ENCODE data around the gene LIFR.

DNA sequence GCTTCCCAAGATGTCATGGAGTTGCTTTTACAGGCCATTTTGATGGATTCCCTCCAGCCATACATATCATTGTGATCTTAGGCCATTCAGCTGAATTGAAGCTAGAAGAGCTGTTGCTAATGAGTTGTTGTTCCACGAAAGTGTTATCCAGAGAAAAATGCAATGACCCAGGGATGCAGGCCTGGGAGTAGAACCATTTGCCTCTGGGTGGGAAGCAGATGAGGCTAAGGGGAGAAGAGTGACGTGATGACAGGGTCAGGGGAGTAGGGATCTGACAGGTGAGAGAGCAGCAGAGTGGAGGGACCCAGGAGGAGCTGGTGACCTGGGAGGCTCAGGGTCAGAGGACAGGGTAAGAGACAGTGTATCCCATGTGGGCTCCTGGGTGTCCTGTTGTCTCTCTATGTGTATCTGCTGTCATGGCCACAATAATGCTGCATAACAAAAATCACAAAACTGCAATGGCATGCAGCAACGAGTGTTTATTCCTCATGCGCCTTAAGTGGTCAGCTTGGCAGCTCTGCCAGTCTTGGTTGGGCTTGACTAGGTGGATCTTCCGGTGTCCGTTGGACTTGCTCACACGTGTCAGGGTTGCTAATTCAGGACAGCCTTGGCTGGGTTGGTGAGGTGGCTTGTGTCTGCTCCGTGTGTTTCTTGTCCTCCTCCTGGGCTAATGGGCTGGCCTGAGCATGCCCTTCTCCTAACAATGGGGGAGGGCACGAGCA, 90.6 kb downstream of the LIFR start:
- TF ChIP-seq, protein P1, sequence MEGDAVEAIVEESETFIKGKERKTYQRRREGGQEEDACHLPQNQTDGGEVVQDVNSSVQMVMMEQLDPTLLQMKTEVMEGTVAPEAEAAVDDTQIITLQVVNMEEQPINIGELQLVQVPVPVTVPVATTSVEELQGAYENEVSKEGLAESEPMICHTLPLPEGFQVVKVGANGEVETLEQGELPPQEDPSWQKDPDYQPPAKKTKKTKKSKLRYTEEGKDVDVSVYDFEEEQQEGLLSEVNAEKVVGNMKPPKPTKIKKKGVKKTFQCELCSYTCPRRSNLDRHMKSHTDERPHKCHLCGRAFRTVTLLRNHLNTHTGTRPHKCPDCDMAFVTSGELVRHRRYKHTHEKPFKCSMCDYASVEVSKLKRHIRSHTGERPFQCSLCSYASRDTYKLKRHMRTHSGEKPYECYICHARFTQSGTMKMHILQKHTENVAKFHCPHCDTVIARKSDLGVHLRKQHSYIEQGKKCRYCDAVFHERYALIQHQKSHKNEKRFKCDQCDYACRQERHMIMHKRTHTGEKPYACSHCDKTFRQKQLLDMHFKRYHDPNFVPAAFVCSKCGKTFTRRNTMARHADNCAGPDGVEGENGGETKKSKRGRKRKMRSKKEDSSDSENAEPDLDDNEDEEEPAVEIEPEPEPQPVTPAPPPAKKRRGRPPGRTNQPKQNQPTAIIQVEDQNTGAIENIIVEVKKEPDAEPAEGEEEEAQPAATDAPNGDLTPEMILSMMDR (conservative IDR thresholded peaks at IDR 0.05), result no peak
- no peak for TF ChIP-seq EZH2 (IDR thresholded peaks at IDR 0.05; ENCODE audit: low read depth)

Data from PC-9 (cell line).